K562 (cell line): ENCODE results near the gene ANAPC2. TPM values are rescaled to one million over a fixed set of nuclear protein-coding genes. Genes with fewer than 3 reads are reported as not detected.

ENCODE experiments used
- CBFB ChIP-seq: sonication (generic); formaldehyde crosslinking; IDR thresholded peaks from 2 replicates; pipeline ENCODE4 v1.4.0; 2020; ENCODE audit warnings: mild to moderate bottlenecking, missing genetic modification reagents
- CREB1 ChIP-seq, 2 experiments: sonication (generic) in 1 of 2; formaldehyde crosslinking in 1 of 2; IDR thresholded peaks; 2 replicates each; pipeline versions ENCODE4 v1.6.1 to v1.8.0; 2012 to 2022; ENCODE audit warnings: inconsistent platforms in 1 of 2, mild to moderate bottlenecking in 1 of 2, missing genetic modification reagents in 1 of 2, moderate library complexity in 1 of 2
- CTCF ChIP-seq, 3 experiments: IDR thresholded peaks in 2 of 3; conservative IDR thresholded peaks in 1 of 3; 2 replicates each; pipeline ENCODE4 v1.5.1; 2011 to 2012; ENCODE audit warnings: low read length in 3 of 3, mild to moderate bottlenecking in 3 of 3, control low read depth in 2 of 3, improper control_type of control experiment in 1 of 3, inconsistent platforms in 1 of 3, low read depth in 1 of 3, mixed read lengths in 1 of 3, moderate library complexity in 1 of 3; ENCODE audit not compliant: insufficient read depth in 2 of 3
- CXXC5 ChIP-seq: fragments of 250-450 bp; sonication (Bioruptor Pico); IDR thresholded peaks from 2 replicates; pipeline ENCODE4 v1.8.0; 2022; ENCODE audit warnings: inconsistent platforms, mild to moderate bottlenecking, moderate library complexity
- E2F1 ChIP-seq: sonication (generic); formaldehyde crosslinking; IDR thresholded peaks from 2 replicates; pipeline ENCODE4 v1.8.1; 2023; ENCODE audit warnings: mild to moderate bottlenecking, missing genetic modification reagents, moderate library complexity
- GABPA ChIP-seq: fragments of 200-800 bp; sonication (Bioruptor generic); conservative IDR thresholded peaks from 2 replicates; pipeline ENCODE4 v1.6.1; 2016; ENCODE audit warnings: low read depth, missing genetic modification characterization, missing compliant biosample characterization
- HDAC2 ChIP-seq: fragments of 450-650 bp; IDR thresholded peaks from 2 replicates; pipeline ENCODE4 v1.6.1; 2016; ENCODE audit warnings: mild to moderate bottlenecking
- JUN ChIP-seq, 2 experiments: sonication (generic) in 1 of 2; formaldehyde crosslinking in 1 of 2; IDR thresholded peaks; 2 replicates each; pipeline versions ENCODE4 v1.6.1 to v1.8.0; 2012 to 2022; ENCODE audit warnings: borderline replicate concordance in 2 of 2, mild to moderate bottlenecking in 2 of 2, improper control_type of control experiment in 1 of 2, low read depth in 1 of 2, low read length in 1 of 2, missing genetic modification reagents in 1 of 2
- KAT7 ChIP-seq: sonication (generic); formaldehyde crosslinking; IDR thresholded peaks from 2 replicates; pipeline ENCODE4 v1.8.0; 2022; ENCODE audit warnings: missing genetic modification reagents, mild to moderate bottlenecking, borderline replicate concordance
- MLX ChIP-seq, 2 experiments: fragments of 450-650 bp in 1 of 2; sonication (generic) in 1 of 2; formaldehyde crosslinking; conservative IDR thresholded peaks; 2 replicates each; pipeline versions ENCODE4 v1.4.0 to v1.8.1; 2020 to 2022; ENCODE audit warnings: mild to moderate bottlenecking in 1 of 2, missing genetic modification reagents in 1 of 2
- RCOR1 ChIP-seq, 2 experiments: IDR thresholded peaks; 2 replicates each; pipeline ENCODE4 v1.6.1; 2012; ENCODE audit warnings: low read depth in 2 of 2, low read length in 2 of 2, borderline replicate concordance in 1 of 2, improper control_type of control experiment in 1 of 2
- SP1 ChIP-seq: sonication (generic); formaldehyde crosslinking; IDR thresholded peaks from 2 replicates; pipeline ENCODE4 v1.8.1; 2022; ENCODE audit warnings: mild to moderate bottlenecking, missing genetic modification reagents
- TAF1 ChIP-seq: IDR thresholded peaks from 2 replicates; pipeline ENCODE4 v1.6.1; 2011; ENCODE audit warnings: mild to moderate bottlenecking, low read length, moderate library complexity; ENCODE audit not compliant: insufficient read depth, control insufficient read depth, severe bottlenecking; ENCODE audit errors: extremely low read depth
- ZBTB12 ChIP-seq: fragments of 250-450 bp; sonication (Bioruptor Pico); IDR thresholded peaks from 2 replicates; pipeline ENCODE4 v1.4.0; 2020
- ZBTB7A ChIP-seq: IDR thresholded peaks from 2 replicates; pipeline ENCODE4 v1.6.1; 2011; ENCODE audit warnings: low read depth, mild to moderate bottlenecking, low read length, moderate library complexity, borderline replicate concordance; ENCODE audit not compliant: control insufficient read depth
- ZKSCAN1 ChIP-seq: fragments of 150-350 bp; IDR thresholded peaks from 2 replicates; pipeline ENCODE4 v1.6.1; 2016; ENCODE audit warnings: low read depth, low read length
- ZNF512 ChIP-seq: IDR thresholded peaks from 2 replicates; pipeline ENCODE4 v1.6.1; 2016; ENCODE audit warnings: missing genetic modification characterization, missing compliant biosample characterization
- polyA plus RNA-seq, 8 experiments: library from polyadenylated mRNA; depleted of rRNA in 4 of 8; stranded (reverse) in 5 of 8; unstranded in 3 of 8; fragments of >200 nt; fragmentation: Nextera tagmentation in 2 of 8; fragmentation: Illumina TruSeq in 1 of 8; extraction: Ambion mirVana in 2 of 8; extraction: Trizol in 1 of 8; gene quantifications; 2 replicates each; pipeline versions ENCODE4 v1.2.1 to v1.2.3, GENCODE V29; 2011 to 2014; ENCODE audit warnings: inconsistent platforms in 1 of 8, missing spikeins in 1 of 8
- total RNA-seq, 7 experiments: library from RNA; depleted of rRNA in 6 of 7; stranded (reverse); fragments of >200 nt in 6 of 7; fragmentation: Illumina TruSeq in 2 of 7; extraction: Trizol in 2 of 7; gene quantifications; 2 replicates each; pipeline versions ENCODE4 v1.2.1 to v1.2.3, GENCODE V29; 2011 to 2021; ENCODE audit warnings: low replicate concordance in 1 of 7

Gene ANAPC2
- total and polyA plus RNA-seq, 9 of the 15 experiments (the other 6 are each of a cell fraction or from before 2014, with no cell fraction given): 0.11 to 56.5 (median 17.1) TPM; not detected in 1

GRCh38 chr9:137205126-137206069 lies 17.0 kb upstream of the ANAPC2 start, which contains the start of the genes NDOR1 and TMEM203 (continued):
- peak in 1 of 2 experiments; percentile 74; a peak in 1 of 4 replicates for TF ChIP-seq MLX (CRISPR knock-in tag; conservative IDR thresholded peaks at IDR 0.05)
- TF ChIP-seq E2F1 (CRISPR knock-in tag): peak; percentile 79
- TF ChIP-seq ZBTB12: peak; percentile 98
- peak; percentile 90 for TF ChIP-seq TAF1
- TF ChIP-seq HDAC2: peak; percentile 65; the same call in 1 of the 2 replicates
- peak; percentile 48; the same call in 1 of the 2 replicates for TF ChIP-seq SP1 (CRISPR knock-in tag)
- peak; percentile 38; the same call in 1 of the 2 replicates for TF ChIP-seq JUN (IDR thresholded peaks at IDR 0.05; ENCODE audit: borderline replicate concordance, low read depth, low read length)
- no peak for TF ChIP-seq JUN (CRISPR knock-in tag; IDR thresholded peaks at IDR 0.05; ENCODE audit: borderline replicate concordance)
- peak; percentile 60; the same call in 1 of the 2 replicates for TF ChIP-seq CBFB (CRISPR knock-in tag)
- peak; percentile 82 for TF ChIP-seq CXXC5 (CRISPR knock-in tag)
- no peak for TF ChIP-seq RCOR1 (IDR thresholded peaks at IDR 0.05; ENCODE audit: borderline replicate concordance in 1 of 2, low read depth in 2 of 2, low read length in 2 of 2)
- TF ChIP-seq ZKSCAN1: 0 out of 2 replicates have a peak, but pooled peaks have one; percentile 34
- TF ChIP-seq ZNF512 (tag): no peak
- TF ChIP-seq KAT7 (CRISPR knock-in tag): no peak
- TF ChIP-seq CREB1 (IDR thresholded peaks at IDR 0.05): peak; percentile 95
- TF ChIP-seq CREB1 (CRISPR knock-in tag; IDR thresholded peaks at IDR 0.05): peak; percentile 98
- TF ChIP-seq GABPA (tag): peak; percentile 99
- peak; percentile 47; the same call in 1 of the 2 replicates for TF ChIP-seq ZBTB7A
- TF ChIP-seq CTCF (IDR thresholded peaks at IDR 0.05 in 2 of 3, conservative IDR thresholded peaks at IDR 0.05 in 1 of 3; ENCODE audit: insufficient read depth in 2 of 3, low read depth in 1 of 3, low read length in 3 of 3): no peak
